Measurements from ENCODE around the gene SLC9A8. TPM values are rescaled to one million over a fixed set of nuclear protein-coding genes. Genes with fewer than 3 reads are reported as not detected.

The SLC9A8 gene
- total and polyA plus RNA-seq, 2 donors (not counting 3 experiments of a cell fraction or from before 2014, with no cell fraction given), result 5.1 to 14.4 TPM

DNA sequence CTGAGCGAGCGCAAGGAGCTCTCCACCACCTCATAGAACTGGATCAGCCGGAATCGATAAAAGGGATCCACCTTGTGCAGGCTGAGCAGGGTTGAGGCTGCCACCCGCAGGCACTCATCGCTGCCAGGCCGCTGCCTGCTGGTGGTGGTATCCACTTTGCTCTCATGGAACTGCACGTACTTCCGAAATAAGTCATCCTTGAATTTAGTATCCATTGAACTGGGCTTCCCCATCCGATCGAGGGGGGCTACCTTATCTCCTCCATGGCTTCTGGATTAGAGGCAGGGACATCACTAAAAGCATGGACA is 95.6 kb downstream of the SLC9A8 start:
- no peak for DNase-seq (ENCODE audit: low read depth, low spot score)
- dilution Hi-C loops (cut with MboI; ENCODE audit: extremely low pct_ligation_motif_present, low sequenced_read_pairs), result no loop called here

More for the DNA sequence above, 95.6 kb downstream of the SLC9A8 start:
- peaks cover 4 to 29% of the 10 kb centered on the region in 2 experiments for H3K36me3 ChIP-seq (ENCODE audit: control insufficient read depth in 2 of 2, extremely low read depth in 1 of 2, insufficient read depth in 2 of 2, low read length in 2 of 2)
- H3K27me3 ChIP-seq (ENCODE audit: control insufficient read depth in 2 of 2, insufficient read depth in 2 of 2, low read length in 2 of 2), result no peaks in the 10 kb centered on the region
- BruUV-seq (replicated peaks), result no TSS peak
- no peak overlapping the region for H3K4me3 ChIP-seq (replicated peaks in 1 of 3; ENCODE audit: insufficient read depth in 1 of 3, low read depth in 1 of 3, low read length in 3 of 3)
- H3K4me2 ChIP-seq (ENCODE audit: insufficient read depth, low read length), result no peak overlapping the region
- intact Hi-C loops (cut with micrococcal nuclease), result no loop called here
- no peak for FAIRE-seq
- no peaks in the 10 kb centered on the region for H3K9me3 ChIP-seq (replicated peaks; ENCODE audit: control insufficient read depth, insufficient read depth, low read length)
- H3K4me1 ChIP-seq (ENCODE audit: control insufficient read depth, extremely low read depth, insufficient read depth, low read length), result no peaks in the 10 kb centered on the region
- H3K9ac ChIP-seq (replicated peaks; ENCODE audit: extremely low read depth, insufficient read depth, low read length), result no peak overlapping the region
- no peak overlapping the region for H3K27ac ChIP-seq (ENCODE audit: insufficient read depth, low read depth, low read length)
- no peak overlapping the region for H2AFZ ChIP-seq (ENCODE audit: low read depth, low read length)
- ChIA-PET POLR2A (no interaction called here), CTCF (no interaction called here)
- peaks cover 16% of the 10 kb centered on the region for H3K79me2 ChIP-seq (ENCODE audit: control insufficient read depth, insufficient read depth, low read length)
- TF ChIP-seq JUN (IDR thresholded peaks at IDR 0.05; ENCODE audit: borderline replicate concordance, insufficient read depth, insufficient read length, low read depth), result no peak
- TF ChIP-seq GATA2 (IDR thresholded peaks at IDR 0.05; ENCODE audit: insufficient read depth, insufficient read length, low read depth, low read length), result no peak
- no peak for TF ChIP-seq MYC (IDR thresholded peaks at IDR 0.05; ENCODE audit: low read depth, low read length)
- TF ChIP-seq EZH2 (IDR thresholded peaks at IDR 0.05; ENCODE audit: borderline replicate concordance, low read depth, low read length, severe bottlenecking), result no peak
- no peak for TF ChIP-seq MAX (IDR thresholded peaks at IDR 0.05; ENCODE audit: insufficient read depth, insufficient read length)
- TF ChIP-seq FOS (IDR thresholded peaks at IDR 0.05; ENCODE audit: borderline replicate concordance, insufficient read depth, low read length), result no peak
- no peak for TF ChIP-seq POLR2A (IDR thresholded peaks at IDR 0.05; ENCODE audit: low read depth, low read length)
- TF ChIP-seq POLR2AphosphoS5 (IDR thresholded peaks at IDR 0.05; ENCODE audit: insufficient read depth, low read depth, low read length), result no peak
- TF ChIP-seq, protein P1, sequence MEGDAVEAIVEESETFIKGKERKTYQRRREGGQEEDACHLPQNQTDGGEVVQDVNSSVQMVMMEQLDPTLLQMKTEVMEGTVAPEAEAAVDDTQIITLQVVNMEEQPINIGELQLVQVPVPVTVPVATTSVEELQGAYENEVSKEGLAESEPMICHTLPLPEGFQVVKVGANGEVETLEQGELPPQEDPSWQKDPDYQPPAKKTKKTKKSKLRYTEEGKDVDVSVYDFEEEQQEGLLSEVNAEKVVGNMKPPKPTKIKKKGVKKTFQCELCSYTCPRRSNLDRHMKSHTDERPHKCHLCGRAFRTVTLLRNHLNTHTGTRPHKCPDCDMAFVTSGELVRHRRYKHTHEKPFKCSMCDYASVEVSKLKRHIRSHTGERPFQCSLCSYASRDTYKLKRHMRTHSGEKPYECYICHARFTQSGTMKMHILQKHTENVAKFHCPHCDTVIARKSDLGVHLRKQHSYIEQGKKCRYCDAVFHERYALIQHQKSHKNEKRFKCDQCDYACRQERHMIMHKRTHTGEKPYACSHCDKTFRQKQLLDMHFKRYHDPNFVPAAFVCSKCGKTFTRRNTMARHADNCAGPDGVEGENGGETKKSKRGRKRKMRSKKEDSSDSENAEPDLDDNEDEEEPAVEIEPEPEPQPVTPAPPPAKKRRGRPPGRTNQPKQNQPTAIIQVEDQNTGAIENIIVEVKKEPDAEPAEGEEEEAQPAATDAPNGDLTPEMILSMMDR (IDR thresholded peaks at IDR 0.05; ENCODE audit: extremely low read depth in 1 of 2, insufficient read depth in 1 of 2, low read depth in 1 of 2, low read length in 2 of 2), result no peak
- no peaks in the 10 kb centered on the region for H4K20me1 ChIP-seq (replicated peaks; ENCODE audit: control insufficient read depth, extremely low read depth, insufficient read depth, low read length)
- no peaks in the 10 kb centered on the region for H3K9me1 ChIP-seq (replicated peaks; ENCODE audit: control insufficient read depth, extremely low read depth, insufficient read depth, low read length)

Measured in endothelial cell of umbilical vein (primary cell).